HG03354 (cell line): ENCODE data around the gene TNRC6C.
"Not testable (repeated sequence)": the region's sequence is repeated elsewhere in the genome, so short reads cannot be mapped to it uniquely, and the experiment has no call there.

Source experiments
- ATAC-seq: cut with Tn5 transposase; IDR thresholded peaks from one replicate; pipeline ENCODE4 v1.9.1; 2021; ENCODE audit warnings: mild to moderate bottlenecking; ENCODE audit not compliant: unreplicated experiment, poor library complexity, severe bottlenecking

Gene TNRC6C

DNA sequence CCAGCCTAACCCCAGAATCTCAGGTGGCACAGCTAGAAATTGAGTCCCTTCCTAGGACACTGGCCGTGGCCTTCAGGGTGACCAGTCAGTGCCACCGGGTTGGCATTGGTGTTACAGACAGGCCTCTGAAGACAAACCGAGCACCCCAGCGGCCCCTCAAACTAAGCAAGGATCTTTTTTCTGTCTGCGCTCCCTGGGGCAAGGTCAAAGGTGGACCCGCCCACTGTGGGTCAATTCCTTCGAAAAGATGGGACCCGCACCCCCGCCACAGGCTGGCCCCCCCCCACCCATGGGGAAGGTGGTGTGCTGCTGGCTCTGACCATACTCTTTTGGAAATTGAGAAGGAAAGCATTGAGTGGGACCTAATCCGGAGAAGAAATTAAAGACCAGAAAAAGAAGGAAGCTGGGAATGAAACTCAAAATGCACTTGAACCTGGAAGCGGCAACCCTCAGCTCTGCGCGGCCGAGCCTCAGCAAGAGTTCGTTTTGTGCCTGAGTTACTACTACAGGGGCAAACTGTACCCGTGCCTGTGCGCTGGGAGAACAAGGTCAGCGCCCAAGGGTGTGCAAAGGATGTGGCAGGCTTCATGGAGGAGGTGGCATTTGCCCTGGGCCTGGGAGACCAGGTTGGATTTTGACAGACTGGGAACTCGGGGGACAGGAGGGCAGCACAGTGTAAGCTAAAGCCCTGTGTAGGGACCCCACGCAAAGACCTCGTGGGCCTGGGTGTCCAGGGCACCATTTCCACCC is 149.6 kb downstream of the TNRC6C start:
- ATAC-seq, result no peak

DNA sequence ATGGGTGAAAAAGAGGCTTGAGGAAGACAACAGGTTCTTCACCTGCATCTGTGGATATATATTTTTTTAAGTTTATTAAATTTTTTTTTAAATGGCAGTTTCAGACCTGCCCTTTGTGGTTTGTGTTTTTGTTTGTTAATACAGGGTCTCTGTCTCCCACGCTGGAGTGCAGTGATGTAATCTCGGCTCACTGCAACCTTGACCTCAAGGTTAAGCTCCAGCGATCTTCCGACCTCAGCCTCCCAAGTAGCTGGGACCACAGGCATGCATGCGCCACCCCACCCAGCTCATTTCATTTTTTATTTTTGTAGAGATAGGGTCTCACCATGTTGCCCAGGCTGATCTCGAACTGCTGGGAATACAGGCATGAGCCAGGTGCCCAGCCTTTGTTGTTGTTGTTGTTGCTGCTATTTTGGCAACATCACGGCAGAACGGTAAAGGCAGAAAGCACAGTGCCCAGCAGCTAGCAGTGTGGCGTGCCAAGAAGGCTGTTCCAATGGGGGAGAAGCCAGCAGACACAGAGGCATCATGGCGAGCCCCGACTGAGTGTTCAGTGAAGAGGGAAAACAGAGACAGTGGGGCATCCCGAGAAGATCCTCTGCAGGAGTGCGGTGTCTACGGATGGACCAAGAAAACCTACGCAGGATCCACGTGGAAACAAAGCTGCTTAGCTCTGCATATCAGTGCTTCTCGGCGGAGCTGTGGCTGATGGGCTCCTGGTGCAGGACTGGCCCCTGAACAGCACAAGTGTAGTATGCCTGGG is 150.4 kb downstream of the TNRC6C start:
- no peak for ATAC-seq

- no peak for ATAC-seq
These were observed 150.9 kb downstream of the TNRC6C start for GRCh38 chr17:78109489-78109761.

- ATAC-seq, result no peak
These were observed 152.0 kb downstream of the TNRC6C start for GRCh38 chr17:78110363-78111015.

GRCh38 chr17:78111016-78111726 is 152.7 kb downstream of the TNRC6C start:
- ATAC-seq, result no peak

DNA sequence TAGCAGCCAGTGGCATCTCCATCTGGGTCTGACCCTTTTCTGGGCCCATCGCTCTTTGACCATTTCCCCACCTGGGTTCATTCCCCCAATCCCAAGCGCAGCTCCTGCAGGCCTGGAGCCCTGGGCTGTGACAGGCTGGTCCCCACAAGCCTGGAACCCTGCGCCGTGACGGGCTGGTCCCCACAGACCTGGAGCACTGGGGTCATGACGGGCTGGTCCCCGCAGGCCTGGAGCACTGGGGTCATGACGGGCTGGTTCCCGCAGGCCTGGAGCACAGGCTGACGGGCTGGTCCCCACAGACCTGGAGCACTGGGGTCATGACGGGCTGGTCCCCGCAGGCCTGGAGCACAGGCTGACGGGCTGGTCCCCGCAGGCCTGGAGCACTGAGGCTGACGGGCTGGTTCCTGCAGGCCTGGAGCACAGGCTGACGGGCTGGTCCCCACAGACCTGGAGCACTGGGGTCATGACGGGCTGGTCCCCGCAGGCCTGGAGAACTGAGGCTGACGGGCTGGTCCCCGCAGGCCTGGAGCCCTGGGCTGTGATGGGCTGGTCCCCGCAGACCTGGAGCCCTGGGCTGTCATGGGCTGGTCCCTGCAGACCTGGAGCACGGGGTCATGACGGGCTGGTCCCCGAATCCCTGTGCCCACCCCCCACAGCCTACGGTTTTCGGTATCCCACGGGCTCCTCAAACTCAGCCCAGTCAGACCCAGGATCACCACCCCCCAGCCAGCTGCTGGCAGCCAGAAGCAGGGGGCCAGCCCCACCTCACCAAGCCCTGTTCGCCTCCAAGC is 153.4 kb downstream of the TNRC6C start:
- ATAC-seq, result no peak

DNA sequence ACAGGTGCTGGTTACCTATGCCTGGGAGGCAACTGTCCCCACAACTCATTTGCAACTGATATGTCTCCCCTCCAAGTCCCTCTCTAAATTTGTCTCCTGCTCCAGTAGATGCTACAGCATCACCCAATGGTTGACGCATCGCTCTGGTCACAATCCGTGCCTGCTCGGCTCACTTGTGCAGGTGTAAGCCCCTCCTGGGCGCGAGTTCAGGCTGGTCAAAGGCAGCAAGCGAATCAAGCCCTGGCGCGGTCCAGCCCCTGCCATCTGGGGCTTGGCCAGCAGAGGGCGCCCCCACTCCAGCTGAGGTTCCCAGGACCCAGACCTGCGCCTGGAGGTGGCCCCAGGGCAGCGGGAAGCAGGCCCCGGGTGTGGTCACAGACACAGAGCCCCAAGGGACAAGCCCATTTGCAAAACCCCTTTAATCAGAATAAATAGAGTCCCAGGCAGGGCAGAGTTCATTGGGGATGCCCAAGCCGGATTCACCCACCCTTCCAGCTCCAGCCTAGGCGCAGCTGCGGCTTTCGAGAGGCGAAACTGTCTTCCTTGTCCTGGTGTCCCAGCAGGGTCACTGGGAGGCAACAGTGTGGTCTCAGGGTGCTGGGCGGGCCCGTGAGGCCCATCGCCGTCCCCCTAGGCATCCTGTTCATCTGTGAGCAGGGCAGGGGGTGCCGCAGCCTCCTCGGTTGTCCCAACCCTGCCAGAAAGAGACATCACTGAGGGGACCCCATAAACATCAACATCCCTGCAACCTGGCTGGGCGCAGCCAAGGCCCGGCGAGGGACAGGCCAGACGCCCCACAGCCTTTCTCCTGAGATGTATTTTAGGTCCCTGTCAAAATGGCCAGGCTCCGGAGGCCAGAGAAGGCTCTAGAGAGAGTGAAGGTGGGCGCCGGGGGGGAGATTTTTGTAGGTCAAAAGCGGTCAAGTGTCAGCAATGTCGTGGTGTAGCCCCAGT is 154.3 kb downstream of the TNRC6C start:
- no peak for ATAC-seq

- ATAC-seq, result no peak
These were observed 155.6 kb downstream of the TNRC6C start for GRCh38 chr17:78113804-78114785.

- ATAC-seq, result no peak
These were observed 156.6 kb downstream of the TNRC6C start for GRCh38 chr17:78114831-78115723.

DNA sequence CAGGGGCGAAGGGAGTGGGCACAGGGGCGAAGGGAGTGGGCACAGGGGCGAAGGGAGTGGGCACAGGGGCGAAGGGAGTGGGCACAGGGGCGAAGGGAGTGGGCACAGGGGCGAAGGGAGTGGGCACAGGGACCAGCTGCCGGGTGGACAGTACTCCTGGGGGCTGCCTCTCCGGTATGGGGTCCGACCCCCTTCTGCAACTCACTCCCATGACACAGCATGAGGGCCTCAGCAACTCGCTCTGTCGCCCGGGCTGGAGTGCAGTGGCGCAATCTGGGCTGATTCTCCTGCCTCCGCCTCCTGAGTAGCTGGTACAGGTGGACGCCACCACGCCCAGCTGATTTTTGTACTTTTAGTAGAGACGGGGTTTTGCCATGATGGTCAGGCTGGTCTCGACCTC is 157.3 kb downstream of the TNRC6C start:
- not testable (repeated sequence) for ATAC-seq

GRCh38 chr17:78116411-78116810 is 157.9 kb downstream of the TNRC6C start:
- ATAC-seq, result no peak

DNA sequence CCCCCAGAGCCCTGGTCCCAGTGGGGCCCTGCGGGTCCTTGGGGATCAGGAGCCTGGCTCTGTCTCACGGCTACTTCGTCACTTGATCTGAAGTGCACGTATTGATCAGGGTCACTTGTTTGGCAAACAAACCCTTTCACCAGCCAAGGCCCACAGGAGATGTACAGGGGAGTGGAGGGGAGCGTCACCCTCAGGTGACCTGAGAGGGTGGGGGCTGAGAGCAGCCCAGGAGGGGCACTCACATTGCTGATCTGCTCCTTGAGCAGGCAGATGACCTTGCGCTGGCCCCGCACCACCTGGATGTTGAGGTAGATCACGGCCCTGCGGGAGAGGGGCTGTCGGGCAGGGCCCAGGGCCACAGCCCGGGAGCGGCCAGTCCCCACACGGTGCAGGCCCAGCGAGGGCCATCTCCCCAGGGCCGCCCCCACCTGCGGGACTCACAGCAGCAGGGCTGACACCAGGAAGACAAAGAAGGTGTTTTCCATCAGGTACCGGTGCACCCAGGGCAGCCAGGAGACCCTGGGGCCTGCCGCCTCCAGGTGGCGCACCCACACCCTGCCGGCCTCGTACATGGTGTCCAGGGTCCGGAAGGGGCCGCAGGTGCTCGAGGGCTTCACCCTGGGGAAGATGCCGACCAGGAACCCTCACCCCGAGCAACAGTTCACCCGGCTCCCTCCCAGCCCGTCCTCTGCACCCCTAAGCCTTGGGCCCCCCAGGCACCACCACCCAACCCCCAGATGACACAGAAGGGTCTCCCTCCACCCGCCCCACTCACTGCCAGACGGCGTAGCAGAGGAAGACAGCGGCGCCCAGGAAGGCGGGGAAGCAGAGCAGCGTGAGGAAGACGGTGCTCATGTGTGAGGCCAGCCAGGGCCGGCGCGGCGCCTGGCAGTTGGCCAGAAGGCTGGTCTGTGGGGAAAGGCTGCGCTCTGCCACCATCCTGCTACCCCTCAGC is 158.8 kb downstream of the TNRC6C start:
- no peak for ATAC-seq

- no peak for ATAC-seq
These were observed 160.3 kb downstream of the TNRC6C start for GRCh38 chr17:78118801-78119241.

DNA sequence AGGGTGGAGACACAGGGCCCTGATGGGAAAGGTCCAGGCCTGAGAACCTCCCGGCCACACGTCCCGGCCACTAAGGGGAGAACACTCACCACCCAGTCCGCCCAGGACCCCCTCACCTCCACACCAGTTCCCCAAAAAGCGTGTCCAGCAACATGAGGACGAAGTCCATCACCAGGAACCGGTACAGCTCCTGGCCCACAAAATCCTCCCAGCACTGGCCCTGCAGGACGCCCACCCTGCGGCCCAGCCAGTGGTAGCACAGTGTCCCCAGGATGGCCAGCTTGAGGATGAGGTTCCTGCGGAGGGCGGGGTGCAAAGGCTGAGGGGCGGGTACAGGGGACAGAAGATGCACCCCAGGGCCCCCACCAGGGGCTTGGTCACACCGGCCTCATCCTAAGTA is 162.0 kb downstream of the TNRC6C start:
- no peak for ATAC-seq
